Thymus (tissue), 14 donors: ENCODE measurements around the gene IL26. TPM values are rescaled to one million over a fixed set of nuclear protein-coding genes. Genes with fewer than 3 reads are reported as not detected.

ENCODE experiments used
- DNase-seq, 9 donors: peaks; one replicate each; pipeline ENCODE4 v3.0.0-alpha.2; 2013; ENCODE audit warnings: low spot score in 9 of 9, low read depth in 6 of 9, missing footprints in 1 of 9
- H3K27ac ChIP-seq, 2 donors: one replicate each; pipeline ENCODE4 v1.5.1; 2013; ENCODE audit warnings: control low read depth in 1 of 2, low read depth in 1 of 2, low read length in 1 of 2, mild to moderate bottlenecking in 1 of 2, moderate library complexity in 1 of 2
- H3K27me3 ChIP-seq, 2 donors: one replicate each; pipeline ENCODE4 v1.5.1; 2013; ENCODE audit warnings: low read length in 1 of 2; ENCODE audit not compliant: control insufficient read depth in 2 of 2, insufficient read depth in 1 of 2
- H3K36me3 ChIP-seq, 2 donors: one replicate each; pipeline ENCODE4 v1.5.1; 2013; ENCODE audit warnings: low read length in 1 of 2, mild to moderate bottlenecking in 1 of 2, moderate library complexity in 1 of 2; ENCODE audit not compliant: control insufficient read depth in 2 of 2, insufficient read depth in 2 of 2
- H3K4me1 ChIP-seq, 2 donors: one replicate each; pipeline ENCODE4 v1.5.1; 2013; ENCODE audit warnings: low read length in 2 of 2; ENCODE audit not compliant: control insufficient read depth in 2 of 2, insufficient read depth in 2 of 2
- H3K4me3 ChIP-seq, 2 donors: one replicate each; pipeline ENCODE4 v1.5.1; 2013; ENCODE audit warnings: low read length in 2 of 2, control low read depth in 1 of 2, mild to moderate bottlenecking in 1 of 2
- H3K9me3 ChIP-seq, 2 donors: one replicate each; pipeline ENCODE4 v1.5.1; 2013; ENCODE audit warnings: low read length in 1 of 2, mild to moderate bottlenecking in 1 of 2; ENCODE audit not compliant: control insufficient read depth in 2 of 2, insufficient read depth in 1 of 2
- WGBS: extraction: QIAGEN DNeasy Blood & Tissue Kit; methylation state at CpG from one replicate; pipeline ENCODE4 v1.1.7; 2013; 5-methylcytosine and 5-hydroxymethylcytosine counted together
- long read RNA-seq, 10 donors: transcript quantifications; one replicate each; lab custom pipeline, GENCODE V29; 2026
- polyA plus RNA-seq: library from polyadenylated mRNA; stranded (reverse); fragments of 200-250 nt; gene quantifications from one replicate; pipeline ENCODE4 v1.2.3, GENCODE V29; 2013
- total RNA-seq: library from RNA; stranded (reverse); fragments of 120-200 nt; gene quantifications from one replicate; pipeline ENCODE4 v1.2.4, GENCODE V29; 2013
- donor health status: healthy.

The IL26 gene, protein sequence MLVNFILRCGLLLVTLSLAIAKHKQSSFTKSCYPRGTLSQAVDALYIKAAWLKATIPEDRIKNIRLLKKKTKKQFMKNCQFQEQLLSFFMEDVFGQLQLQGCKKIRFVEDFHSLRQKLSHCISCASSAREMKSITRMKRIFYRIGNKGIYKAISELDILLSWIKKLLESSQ
- total RNA-seq (not detected), polyA plus RNA-seq (0.07 TPM)
- long read RNA-seq, donor 1: 0 reads
- long read RNA-seq, donor 2: 0 reads
- long read RNA-seq, donor 3: 0 reads
- long read RNA-seq, donor 4: 0 reads
- long read RNA-seq, donor 5: 0 reads
- long read RNA-seq, donor 6: 0 reads
- long read RNA-seq, donor 7: 0 reads
- long read RNA-seq, donor 8: 0 reads
- long read RNA-seq, donor 9: 0 reads
- long read RNA-seq, donor 10: 0 reads

DNA sequence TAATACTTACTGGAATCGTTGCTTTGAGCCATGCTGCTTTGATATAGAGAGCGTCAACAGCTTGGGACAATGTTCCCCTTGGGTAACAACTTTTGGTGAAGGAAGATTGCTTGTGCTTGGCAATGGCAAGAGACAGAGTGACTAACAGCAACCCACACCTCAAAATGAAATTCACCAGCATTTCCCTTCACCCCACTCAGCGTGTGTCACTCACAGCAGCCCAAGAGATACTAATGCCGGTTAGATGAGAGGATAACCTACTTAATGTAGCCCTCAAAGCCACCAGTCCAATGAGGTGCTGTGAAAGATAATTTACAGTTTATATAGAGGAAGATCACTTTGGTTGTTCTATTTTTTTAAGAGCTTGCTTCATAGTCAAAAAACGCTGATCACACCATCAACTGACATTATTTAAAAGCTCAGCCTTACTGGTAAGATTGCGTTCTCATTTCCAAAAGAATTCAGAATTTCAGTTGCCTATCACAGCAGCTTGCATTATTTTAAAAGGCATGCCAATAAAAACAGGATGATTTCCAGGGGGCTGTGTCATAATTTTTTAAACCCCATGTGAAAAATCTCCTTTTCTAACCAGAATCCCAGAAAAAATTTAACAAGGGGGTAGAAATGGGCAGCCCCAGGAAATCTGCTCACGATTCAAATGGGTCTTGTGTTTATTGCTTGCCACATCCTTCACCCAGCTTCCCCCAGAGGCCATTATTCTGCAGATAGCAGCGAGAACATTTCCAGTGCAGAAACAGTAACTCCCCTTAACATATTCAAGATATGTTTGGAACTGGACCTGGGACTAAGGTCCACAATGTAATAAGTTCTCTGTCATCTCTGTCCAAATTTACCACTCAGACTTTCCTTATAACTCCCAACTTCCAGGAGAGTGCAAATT, at the start of gene IL26:
Gene IL26 (minus strand): TSS at position 235 of the 901 bp plus-strand sequence. CDS start 54 bp downstream, at position 181.
- H3K27me3 ChIP-seq: no peaks in the 10 kb centered on the region
- H3K27ac ChIP-seq: no peak within 1 kb of the TSS
- DNase-seq: no peak
- 90% methylated on average over 8 of the region's 8 CpGs for WGBS
- H3K4me3 ChIP-seq: no peak within 1 kb of the TSS
- H3K36me3 ChIP-seq: no peaks in the 10 kb centered on the region
- peaks cover 0 to 3% of the 10 kb centered on the region in 2 donors for H3K4me1 ChIP-seq
- H3K9me3 ChIP-seq: no peaks in the 10 kb centered on the region

DNA sequence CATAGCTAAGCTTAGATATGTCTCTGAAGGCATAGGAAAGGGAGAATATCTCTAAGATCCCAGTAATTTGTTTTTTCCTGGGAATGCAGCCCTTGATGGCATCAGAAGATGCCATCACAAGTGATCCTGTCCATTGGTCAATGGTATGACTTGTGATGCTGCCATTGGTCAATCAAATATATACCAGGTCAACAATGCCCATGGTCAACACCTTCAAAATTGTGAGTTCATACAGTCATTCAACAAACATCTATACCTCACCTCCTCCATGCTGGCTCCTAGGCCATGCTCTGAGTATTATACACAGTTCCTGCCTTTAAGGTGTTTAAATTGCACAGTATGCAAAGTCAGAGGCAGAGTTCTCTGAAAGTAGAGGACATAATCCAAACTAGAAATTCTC, 47.1 kb upstream of the IL26 start:
- Histone ChIP-seq H3K9me3 (no peaks in the 10 kb centered on the region), H3K4me1 (no peaks in the 10 kb centered on the region), H3K4me3 (no peak overlapping the region), H3K27me3 (no peaks in the 10 kb centered on the region), H3K27ac (no peak overlapping the region), H3K36me3 (no peaks in the 10 kb centered on the region)
- DNase-seq: no peak

DNA sequence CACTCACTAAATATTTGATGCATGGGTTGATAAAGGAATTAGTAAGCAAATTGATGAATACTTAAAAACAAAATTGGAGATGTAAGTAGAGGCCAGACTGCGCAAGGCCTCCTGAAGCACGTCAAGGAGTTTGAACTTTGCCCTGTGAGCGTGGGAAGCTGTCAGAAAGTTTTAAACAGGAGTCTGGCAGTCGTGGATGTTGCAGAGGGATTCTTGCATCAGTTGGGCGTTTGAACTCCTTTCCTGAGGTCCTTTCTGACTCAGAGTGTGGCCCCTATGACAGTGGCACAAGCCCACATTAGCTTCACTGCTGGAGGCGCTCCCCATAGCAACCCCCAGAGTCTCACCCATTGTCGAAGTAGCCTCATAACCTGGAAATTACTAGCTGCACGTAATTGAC, 45.7 kb upstream of the IL26 start:
- no peak for DNase-seq
- Histone ChIP-seq H3K27ac (no peak overlapping the region), H3K4me1 (no peaks in the 10 kb centered on the region), H3K36me3 (no peaks in the 10 kb centered on the region), H3K27me3 (no peaks in the 10 kb centered on the region), H3K9me3 (no peaks in the 10 kb centered on the region), H3K4me3 (no peak overlapping the region)
- WGBS: 94% methylated on average over 8 of the region's 8 CpGs

DNA sequence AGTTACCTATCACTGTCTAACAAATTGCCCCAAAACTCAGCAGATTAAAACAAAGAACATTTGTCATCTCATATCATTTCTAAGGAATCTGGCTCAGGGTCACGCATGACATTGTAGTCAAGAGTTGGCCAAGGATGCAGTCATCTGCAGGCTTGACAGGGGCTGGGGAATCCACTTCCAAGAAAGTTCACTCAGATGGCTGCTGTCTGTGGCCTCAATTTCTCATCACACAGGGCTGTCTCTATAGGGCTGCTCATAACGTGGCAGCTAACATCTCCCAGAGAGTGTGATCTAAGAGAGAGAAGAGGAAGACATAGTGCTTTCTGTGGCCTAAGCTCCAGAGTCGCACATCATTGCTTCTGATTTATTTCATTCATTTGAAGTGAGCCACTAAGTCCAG, 44.7 kb upstream of the IL26 start:
- no peak overlapping the region for H3K4me3 ChIP-seq
- 96% methylated on average over 3 of the region's 3 CpGs for whole genome bisulfite sequencing
- H3K27ac ChIP-seq: no peak overlapping the region

DNA sequence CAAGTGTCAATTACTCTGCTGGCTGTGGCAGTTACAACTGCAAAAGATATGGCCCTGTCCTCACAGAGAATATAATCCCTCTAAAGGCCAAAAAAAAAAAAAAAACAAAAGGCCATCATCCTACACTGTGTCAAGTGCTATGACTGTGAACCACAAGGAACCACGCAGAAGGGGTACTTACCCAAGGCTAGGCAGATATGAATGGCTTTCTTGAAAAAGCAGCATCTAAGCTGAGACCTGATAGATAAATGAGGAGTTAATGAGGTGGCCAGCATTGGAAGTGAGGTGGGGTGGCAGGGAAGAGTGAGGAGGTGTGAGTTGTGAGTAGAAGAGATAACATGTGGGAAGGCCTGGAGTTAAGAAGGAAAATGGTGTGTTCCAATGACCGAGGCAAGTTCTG, 44.2 kb upstream of the IL26 start:
- H3K4me3 ChIP-seq: no peak overlapping the region
- no peaks in the 10 kb centered on the region for H3K36me3 ChIP-seq
- no peaks in the 10 kb centered on the region for H3K4me1 ChIP-seq
- H3K27ac ChIP-seq: no peak overlapping the region
- no peak for DNase-seq
- H3K27me3 ChIP-seq: no peaks in the 10 kb centered on the region
- no peaks in the 10 kb centered on the region for H3K9me3 ChIP-seq
- WGBS: 99% methylated on average over 2 of the region's 2 CpGs

More for the DNA sequence above, 44.7 kb upstream of the IL26 start:
- H3K4me1 ChIP-seq: no peaks in the 10 kb centered on the region
- no peak for DNase-seq
- no peaks in the 10 kb centered on the region for H3K36me3 ChIP-seq
- no peaks in the 10 kb centered on the region for H3K9me3 ChIP-seq
- H3K27me3 ChIP-seq: no peaks in the 10 kb centered on the region

DNA sequence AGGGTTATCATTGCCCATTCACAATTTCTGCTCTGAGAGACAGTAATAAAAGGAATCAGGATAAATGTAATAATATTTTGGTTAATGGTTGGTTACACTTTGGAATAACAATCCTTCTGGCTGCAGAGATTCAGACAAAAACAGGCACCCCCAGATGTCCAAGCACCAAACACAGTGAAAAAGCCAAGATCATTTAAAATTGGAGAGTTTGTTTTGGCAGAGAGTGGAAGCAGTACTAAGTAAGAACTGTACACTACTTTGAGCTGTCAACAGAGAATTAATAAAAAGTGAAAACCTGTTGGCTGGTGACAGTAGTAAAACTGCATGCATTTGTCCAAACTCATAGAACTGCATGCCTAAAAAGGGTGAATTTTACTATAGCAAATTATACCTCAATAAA, 43.4 kb upstream of the IL26 start:
- Histone ChIP-seq H3K9me3 (no peaks in the 10 kb centered on the region), H3K27ac (no peak overlapping the region), H3K36me3 (no peaks in the 10 kb centered on the region)

DNA sequence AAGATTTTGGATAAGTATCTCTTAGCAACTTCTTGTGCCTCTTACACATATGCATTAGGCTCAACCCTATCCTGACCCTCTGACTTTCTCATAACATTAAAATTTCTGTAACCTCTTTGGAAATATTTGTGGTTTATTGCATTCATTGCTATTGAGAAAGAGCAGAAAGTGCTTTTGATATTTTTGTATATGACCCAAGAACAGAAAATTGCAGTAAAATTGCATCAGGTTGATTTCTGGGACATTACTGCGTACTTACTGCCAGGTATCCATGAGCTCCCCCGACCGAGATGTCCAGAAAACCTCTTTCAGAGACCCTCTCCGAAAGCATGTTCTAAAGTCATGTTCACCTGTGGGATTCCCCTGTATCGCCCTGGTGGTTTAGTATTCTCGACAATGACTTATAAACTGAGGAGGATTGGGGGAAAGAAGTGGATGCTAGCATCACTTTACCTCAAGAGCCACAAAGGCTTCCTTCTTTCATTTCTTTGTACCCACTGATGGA, 42.3 kb upstream of the IL26 start:
- Histone ChIP-seq H3K36me3 (no peaks in the 10 kb centered on the region), H3K4me1 (no peaks in the 10 kb centered on the region), H3K27me3 (no peaks in the 10 kb centered on the region), H3K4me3 (no peak overlapping the region), H3K9me3 (no peaks in the 10 kb centered on the region), H3K27ac (no peak overlapping the region)
- DNase-seq: no peak
- WGBS: 82% methylated on average over 6 of the region's 6 CpGs

More for the DNA sequence above, 43.4 kb upstream of the IL26 start:
- no peak for DNase-seq
- Histone ChIP-seq H3K4me3 (no peak overlapping the region), H3K4me1 (no peaks in the 10 kb centered on the region), H3K27me3 (no peaks in the 10 kb centered on the region)

DNA sequence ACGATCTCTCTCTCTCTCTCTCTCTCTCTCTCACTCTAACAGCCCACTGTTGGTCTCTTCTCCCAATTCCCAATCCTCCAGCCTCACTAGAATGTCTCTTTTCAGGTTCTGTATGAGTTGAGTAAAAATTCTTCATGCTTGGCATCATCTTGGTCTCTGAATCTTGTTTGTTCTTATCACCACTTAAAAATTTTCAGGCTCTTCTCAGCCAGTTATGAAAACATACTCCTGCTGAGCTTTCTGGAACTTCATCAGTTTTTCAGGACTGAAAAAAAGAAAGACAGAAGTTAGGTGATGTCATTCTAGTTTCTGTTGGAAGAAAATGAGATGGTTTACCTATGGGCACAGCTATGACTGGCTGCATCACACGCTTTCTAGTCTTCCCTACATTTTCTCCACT, 39.2 kb upstream of the IL26 start:
- H3K36me3 ChIP-seq: no peaks in the 10 kb centered on the region
- H3K4me3 ChIP-seq: no peak overlapping the region
- DNase-seq: no peak
- no peaks in the 10 kb centered on the region for H3K9me3 ChIP-seq
- H3K4me1 ChIP-seq: no peaks in the 10 kb centered on the region
- 98% methylated on average over 2 of the region's 2 CpGs for WGBS
- no peak overlapping the region for H3K27ac ChIP-seq
- no peaks in the 10 kb centered on the region for H3K27me3 ChIP-seq
